Right renal pelvis (tissue), 4 donors: Measurements from ENCODE around the gene TIMM29. TPM values are rescaled to one million over a fixed set of nuclear protein-coding genes. Genes with fewer than 3 reads are reported as not detected.

ENCODE experiments used
- DNase-seq, 4 donors: peaks; one replicate each; pipeline ENCODE4 v3.0.0-alpha.2; 2013; ENCODE audit warnings: low read depth in 4 of 4, low spot score in 3 of 4, missing footprints in 1 of 4
- polyA plus RNA-seq, 4 donors: library from polyadenylated mRNA; unstranded; fragments of 120-200 nt; gene quantifications; one replicate each; pipeline ENCODE4 v1.2.1, GENCODE V29; 2013; ENCODE audit not compliant: insufficient read length in 4 of 4

The TIMM29 gene
- polyA plus RNA-seq, 4 donors: 23.3 to 29.0 (median 25.3) TPM

GRCh38 chr19:10977742-10978092 is 49.1 kb downstream of the TIMM29 start:
- DNase-seq: no peak

Other genes with a start within 250 kb of the TIMM29 start
- 10 to 100 TPM; 42.4 to 67.3 (median 46.2) TPM for gene QTRT1, start 227.4 kb upstream of the TIMM29 start, polyA plus RNA-seq
- 100 to 1,000 TPM; 130 to 145 (median 136) TPM for gene DNM2, start 210.7 kb upstream of the TIMM29 start, polyA plus RNA-seq
- 10 to 100 TPM; 42.8 to 73.6 (median 52.2) TPM for gene TMED1, start 92.6 kb upstream of the TIMM29 start, polyA plus RNA-seq
- gene C19orf38, start 80.4 kb upstream of the TIMM29 start, polyA plus RNA-seq: 1 to 10 TPM; 1.5 to 2.3 (median 2.0) TPM
- gene CARM1, start 57.3 kb upstream of the TIMM29 start, polyA plus RNA-seq: 10 to 100 TPM; 42.5 to 58.2 (median 45.3) TPM
- gene YIPF2, start 172 bp upstream of the TIMM29 start, polyA plus RNA-seq: 10 to 100 TPM; 40.1 to 57.4 (median 42.0) TPM
- gene SMARCA4, start 32.2 kb downstream of the TIMM29 start, polyA plus RNA-seq: 100 to 1,000 TPM; 132 to 157 (median 147) TPM
- 10 to 100 TPM; 21.8 to 27.9 (median 24.9) TPM for gene LDLR, start 160.7 kb downstream of the TIMM29 start, polyA plus RNA-seq
- gene SPC24, start 227.0 kb downstream of the TIMM29 start, polyA plus RNA-seq: 10 to 100 TPM; 11.9 to 17.1 (median 16.1) TPM